Measurements from ENCODE around the gene ITGA11.

Gene ITGA11

GRCh38 chr15:68447976-68448755 is 16.2 kb upstream of the ITGA11 start:
- DNase-seq, result no peak

- DNase-seq, result peak; percentile 14
Observed at GRCh38 chr15:68447209-68447608, 15.2 kb upstream of the ITGA11 start.

- DNase-seq, result no peak
Observed at GRCh38 chr15:68445351-68445750, 13.4 kb upstream of the ITGA11 start.

GRCh38 chr15:68444336-68444735 is 12.4 kb upstream of the ITGA11 start:
- no peak for DNase-seq

- no peak for DNase-seq
Observed at GRCh38 chr15:68442903-68443302, 10.9 kb upstream of the ITGA11 start.

GRCh38 chr15:68442041-68442440 is 10.1 kb upstream of the ITGA11 start:
- DNase-seq, result no peak

GRCh38 chr15:68441045-68441743 is 9.2 kb upstream of the ITGA11 start:
- DNase-seq, result no peak

- no peak for DNase-seq
Observed at GRCh38 chr15:68440136-68440535, 8.2 kb upstream of the ITGA11 start.

GRCh38 chr15:68439506-68439905 is 7.5 kb upstream of the ITGA11 start:
- no peak for DNase-seq

- no peak for DNase-seq
Observed at GRCh38 chr15:68436680-68437079, 4.7 kb upstream of the ITGA11 start.

- no peak for DNase-seq
Observed at GRCh38 chr15:68435966-68436365, 4.0 kb upstream of the ITGA11 start.

- no peak for DNase-seq
Observed at GRCh38 chr15:68434021-68434420, 2.1 kb upstream of the ITGA11 start.

GRCh38 chr15:68433551-68433950 is 1.6 kb upstream of the ITGA11 start:
- DNase-seq, result no peak

GRCh38 chr15:68432441-68433064 is 590 bp upstream of the ITGA11 start:
- no peak for DNase-seq

GRCh38 chr15:68431037-68431791 is 749 bp downstream of the ITGA11 start:
- peak; percentile 10 for DNase-seq

- DNase-seq, result no peak
Observed at GRCh38 chr15:68430471-68431036, 1.4 kb downstream of the ITGA11 start.

GRCh38 chr15:68429691-68430470 is 2.1 kb downstream of the ITGA11 start:
- DNase-seq, result no peak

GRCh38 chr15:68428431-68428940 is 3.5 kb downstream of the ITGA11 start:
- DNase-seq, result no peak

- no peak for DNase-seq
Observed at GRCh38 chr15:68427963-68428362, 4.0 kb downstream of the ITGA11 start.

- DNase-seq, result no peak
Observed at GRCh38 chr15:68427366-68427765, 4.6 kb downstream of the ITGA11 start.

GRCh38 chr15:68426116-68426515 is 5.8 kb downstream of the ITGA11 start:
- no peak for DNase-seq

Data from NCI-H82 (cell line).